Anterior cingulate cortex (tissue), 58 donors: Measurements from ENCODE around the gene HNRNPM.

Source experiments
- DNase-seq, 58 donors: peaks; one replicate each; lab custom pipeline; 2025; lab: John Stamatoyannopoulos, UW

The HNRNPM gene

DNA sequence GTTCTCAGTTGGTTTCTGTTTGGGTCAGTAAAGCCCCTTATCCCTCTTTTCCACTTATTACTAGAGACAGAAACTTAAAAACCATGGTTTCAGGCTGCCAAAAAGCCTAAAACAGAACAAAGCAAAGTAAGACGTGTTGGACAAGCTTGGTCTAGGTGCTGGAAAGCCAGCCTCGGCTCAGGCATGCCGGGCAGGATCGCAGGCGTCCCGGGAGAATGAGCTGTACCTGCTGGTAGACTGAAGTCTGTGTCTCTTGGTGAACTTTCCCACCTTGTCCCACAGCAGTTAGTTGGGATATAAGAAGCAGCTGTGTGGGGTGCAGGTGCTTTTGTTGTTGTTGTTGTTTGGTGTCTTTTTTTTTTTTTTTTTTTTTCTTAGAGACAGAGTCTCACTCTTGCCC lies 36.8 kb downstream of the HNRNPM start:
- no peak for DNase-seq

DNA sequence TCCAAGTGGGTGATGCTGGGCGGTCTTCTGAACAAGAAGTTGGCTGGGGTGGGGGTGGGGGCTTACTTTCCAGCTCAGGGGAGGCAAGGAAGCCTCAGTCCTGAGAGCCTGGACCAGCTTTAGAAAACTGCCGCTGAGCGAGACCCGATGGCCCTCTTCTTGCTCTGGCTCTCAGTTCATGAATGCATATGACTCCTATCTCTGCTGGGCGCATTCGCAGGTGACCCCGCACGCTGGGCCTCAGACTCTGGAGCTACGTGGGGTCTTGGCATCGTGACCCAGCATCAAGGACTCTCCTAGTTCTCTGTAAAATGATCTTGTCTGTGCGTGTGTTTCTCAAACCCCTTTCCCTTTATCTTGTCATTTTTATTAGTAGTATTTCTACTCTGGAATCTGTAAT lies 37.9 kb downstream of the HNRNPM start:
- no peak for DNase-seq

DNA sequence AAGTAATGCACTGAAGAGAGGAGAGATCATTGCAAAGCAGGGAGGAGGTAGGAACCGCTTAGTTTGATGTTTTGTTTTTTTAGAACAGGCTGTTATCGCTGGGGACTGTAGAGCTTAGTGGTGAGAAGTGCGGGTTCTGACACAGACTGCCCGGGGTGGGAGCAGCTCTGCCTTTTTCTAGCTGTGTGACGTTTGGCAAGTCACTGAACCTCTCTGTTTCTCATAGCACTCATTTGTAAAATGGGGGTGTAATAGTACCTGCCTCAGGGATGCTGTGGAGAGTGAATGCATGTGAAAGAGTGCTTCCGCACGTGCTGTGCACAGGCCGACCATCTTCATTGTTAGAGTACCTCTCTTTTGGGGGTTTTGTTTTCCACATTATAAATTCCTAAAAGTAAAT lies 38.4 kb downstream of the HNRNPM start:
- DNase-seq: no peak

DNA sequence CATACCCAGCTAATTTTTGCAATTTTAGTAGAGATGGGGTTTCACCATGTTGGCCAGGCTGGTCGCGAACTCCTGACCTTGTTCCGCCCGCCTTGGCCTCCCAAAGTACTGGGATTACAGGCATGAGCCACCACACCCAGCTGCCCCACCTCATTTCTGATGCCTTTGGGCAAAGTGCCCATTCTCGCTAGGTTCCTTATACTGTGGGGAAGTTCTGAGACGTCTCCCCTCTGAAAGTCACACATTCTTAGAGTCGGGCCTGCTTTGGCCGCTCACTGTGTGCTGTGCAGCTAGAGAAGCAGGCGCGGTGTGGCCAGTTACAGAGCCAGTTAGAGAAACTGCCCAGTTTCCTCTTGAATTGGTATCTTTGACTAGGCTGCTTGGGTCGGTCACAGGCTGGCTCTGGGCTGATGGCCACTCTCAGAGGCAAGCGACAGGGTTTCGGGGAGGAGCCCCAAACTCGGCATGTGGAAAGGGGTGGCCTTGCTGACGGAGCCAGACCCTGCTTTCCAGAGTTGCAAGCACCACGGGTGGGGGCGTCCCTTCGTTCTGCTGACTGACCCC lies 39.6 kb downstream of the HNRNPM start:
- peak in 9 of 58 donors; percentile 7 to 21 (median 17) for DNase-seq

DNA sequence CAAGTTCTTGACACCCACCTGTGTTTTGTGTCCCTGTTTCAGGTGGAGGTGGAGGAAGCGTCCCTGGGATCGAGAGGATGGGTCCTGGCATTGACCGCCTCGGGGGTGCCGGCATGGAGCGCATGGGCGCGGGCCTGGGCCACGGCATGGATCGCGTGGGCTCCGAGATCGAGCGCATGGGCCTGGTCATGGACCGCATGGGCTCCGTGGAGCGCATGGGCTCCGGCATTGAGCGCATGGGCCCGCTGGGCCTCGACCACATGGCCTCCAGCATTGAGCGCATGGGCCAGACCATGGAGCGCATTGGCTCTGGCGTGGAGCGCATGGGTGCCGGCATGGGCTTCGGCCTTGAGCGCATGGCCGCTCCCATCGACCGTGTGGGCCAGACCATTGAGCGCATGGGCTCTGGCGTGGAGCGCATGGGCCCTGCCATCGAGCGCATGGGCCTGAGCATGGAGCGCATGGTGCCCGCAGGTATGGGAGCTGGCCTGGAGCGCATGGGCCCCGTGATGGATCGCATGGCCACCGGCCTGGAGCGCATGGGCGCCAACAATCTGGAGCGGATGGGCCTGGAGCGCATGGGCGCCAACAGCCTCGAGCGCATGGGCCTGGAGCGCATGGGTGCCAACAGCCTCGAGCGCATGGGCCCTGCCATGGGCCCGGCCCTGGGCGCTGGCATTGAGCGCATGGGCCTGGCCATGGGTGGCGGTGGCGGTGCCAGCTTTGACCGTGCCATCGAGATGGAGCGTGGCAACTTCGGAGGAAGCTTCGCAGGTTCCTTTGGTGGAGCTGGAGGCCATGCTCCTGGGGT lies 41.0 kb downstream of the HNRNPM start:
- no peak for DNase-seq

DNA sequence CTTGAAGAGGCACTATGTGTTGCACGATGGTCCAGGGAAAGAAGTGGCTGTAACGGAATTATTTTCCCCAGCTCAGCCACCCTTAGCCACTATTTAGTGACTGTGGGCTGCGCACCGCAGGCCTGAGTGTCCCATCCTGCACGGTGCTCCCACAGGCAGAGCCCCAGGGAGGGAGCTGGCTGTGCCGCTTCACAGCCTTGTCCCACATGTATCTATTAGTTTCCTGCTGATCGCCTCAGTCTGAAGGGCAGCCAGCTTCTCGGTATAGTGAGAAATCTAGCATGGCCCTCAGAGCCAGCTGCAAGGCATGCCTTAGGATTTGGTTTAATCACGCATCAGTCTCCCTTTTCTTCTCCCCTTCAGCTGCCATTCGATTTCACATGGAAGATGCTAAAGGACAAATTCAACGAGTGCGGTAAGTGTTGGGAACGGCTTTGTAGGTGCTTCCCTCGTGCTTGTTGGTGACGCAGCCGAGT lies 41.9 kb downstream of the HNRNPM start:
- DNase-seq: no peak

DNA sequence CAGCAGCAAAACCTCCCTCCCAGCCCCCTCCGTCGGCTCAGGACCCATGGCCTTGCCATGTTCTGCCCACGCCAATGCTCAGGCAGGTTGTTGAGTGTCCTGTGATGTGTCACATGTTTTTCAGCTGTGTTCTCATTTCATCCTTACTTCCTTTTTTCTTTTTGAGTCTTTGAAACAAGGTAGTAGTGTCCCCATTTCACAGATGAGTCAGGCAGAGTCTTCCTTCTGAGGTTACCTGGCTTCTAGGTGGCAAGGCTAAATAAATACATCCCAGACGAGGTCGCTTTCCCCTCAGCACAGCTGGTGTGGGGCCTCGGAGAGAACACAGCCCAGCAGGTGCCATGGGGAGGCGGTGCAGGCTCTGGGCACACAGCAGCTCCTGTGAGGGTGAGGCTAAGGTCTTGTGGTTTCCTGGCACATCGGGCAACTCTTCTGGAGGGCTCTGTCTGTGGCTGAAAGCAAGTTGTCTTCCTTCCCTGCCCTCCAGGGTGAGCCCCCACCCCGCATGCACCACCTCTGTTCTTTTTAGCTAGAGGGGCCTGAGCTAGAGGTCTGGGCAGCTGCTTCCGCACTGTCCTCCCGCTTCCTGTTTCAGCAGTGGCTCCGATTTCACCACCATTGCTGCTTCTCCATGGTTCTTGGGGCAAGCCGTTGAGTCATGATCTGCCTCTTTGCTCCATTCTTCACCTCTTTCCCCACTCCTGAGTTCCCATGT lies 42.5 kb downstream of the HNRNPM start:
- peak in 29 of 58 donors; percentile 3 to 61 (median 33) for DNase-seq

DNA sequence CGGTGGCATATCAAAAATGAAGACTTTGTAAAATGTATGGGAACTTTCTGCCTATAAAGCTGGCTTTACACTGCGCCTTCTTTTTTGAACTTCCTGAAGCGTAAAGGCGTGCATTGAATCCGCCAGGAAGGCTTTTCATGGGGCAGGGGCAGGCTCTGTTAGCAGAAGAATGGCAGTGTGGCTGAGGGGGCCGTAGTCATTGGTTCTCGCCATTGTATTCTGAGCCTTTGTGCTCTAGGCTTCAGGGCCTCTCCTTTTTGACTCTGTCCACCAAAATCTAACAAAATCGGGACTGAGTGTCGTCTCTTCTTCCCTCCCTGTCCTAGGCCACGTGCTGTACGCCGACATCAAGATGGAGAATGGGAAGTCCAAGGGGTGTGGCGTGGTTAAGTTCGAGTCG lies 43.6 kb downstream of the HNRNPM start:
- DNase-seq: no peak

DNA sequence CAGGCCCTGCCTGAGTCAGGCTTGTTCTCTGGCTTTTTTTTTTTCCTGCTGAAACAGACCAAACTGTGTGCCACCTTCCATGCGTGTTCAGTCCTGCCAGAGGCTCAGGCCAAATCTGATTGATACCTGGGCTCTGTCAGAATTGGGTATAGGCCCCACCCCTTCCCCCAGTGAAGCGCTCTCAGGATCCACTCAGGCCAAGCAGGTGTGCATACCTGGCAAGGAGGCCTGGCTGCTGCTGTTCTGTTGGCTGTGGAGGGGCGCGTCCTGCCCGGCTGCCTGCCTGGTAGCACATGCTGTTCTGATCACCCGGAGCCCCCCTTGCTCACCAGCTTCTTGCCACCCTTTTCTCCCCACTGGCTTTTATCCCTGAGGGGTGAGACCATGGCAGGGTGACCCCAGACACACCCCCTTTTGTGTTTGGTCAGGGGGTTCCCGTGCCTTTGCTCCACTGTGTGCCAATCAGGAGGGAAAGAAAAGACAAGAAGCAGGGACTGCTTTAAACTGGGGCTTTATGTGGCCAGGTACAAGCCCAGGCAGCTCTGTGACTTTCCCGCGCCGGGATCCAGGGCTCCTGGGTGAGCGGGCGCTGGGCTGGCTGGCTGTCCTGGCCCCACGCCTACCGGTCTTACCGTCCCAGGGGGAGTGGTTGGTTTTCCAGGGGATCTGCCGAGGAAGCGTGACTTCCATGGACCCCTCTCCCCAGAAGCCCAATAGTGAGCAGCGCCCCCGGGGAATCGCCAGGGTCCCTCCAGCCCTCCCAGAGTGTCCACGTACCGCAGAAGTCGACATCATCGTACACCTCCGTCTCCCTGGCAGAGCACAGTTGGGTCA lies 45.0 kb downstream of the HNRNPM start:
- no peak for DNase-seq

DNA sequence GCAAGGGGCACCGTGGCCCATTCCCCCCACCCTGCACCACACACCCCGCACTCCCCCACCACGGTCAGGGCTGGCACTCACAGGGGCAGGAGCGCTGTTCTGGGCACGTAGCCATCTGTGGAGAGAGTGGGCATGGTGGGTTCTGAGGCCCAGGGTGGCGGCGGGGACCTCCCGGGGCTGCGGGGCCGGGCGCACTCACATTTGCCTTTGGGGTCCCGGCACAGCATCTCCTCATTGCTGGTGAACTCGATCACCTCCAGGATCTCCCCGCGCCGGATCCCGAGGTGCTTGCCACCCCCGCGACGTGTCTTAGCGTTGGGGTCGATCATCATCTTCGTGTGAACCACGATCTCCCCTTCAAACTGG lies 45.6 kb downstream of the HNRNPM start:
- no peak for DNase-seq

DNA sequence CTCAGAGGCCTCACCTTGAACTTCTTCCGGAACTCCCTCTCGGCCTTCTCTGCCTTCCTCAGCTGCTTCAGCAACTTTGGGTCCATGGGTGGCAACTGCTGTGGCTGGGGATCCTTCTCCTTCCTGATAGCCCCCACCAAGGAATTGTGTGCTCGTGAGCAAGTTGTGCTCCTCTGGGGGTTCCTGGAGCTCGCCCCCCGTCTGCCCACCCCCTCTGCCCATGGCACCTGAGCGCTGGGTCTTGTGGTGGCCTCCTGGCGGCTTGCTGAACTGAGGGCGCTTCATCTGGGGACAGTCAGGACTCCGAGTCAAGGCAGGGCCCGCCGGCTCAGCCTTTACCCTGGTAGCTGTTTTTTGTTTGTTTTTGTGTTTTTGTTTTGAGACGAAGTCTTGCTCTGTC lies 46.1 kb downstream of the HNRNPM start:
- DNase-seq: no peak

DNA sequence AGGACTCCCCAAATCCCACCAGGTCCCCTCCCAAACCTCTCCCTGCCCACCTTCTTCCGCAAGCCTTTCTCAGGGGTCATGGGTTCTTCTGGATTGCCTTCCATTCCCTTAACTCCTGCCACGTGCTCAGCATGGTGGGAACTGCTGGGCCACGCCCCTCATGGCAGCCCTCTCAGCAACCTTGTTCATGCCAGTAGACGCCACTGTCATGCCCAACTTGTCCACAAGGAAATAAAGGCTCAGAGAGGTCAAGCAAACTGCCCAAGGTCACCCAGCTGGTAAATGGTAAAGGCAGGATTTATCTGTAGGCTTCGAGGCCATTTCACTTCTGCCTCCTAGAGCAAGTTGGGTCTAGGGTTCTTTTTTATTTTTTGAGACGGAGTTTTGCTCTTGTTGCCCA lies 46.8 kb downstream of the HNRNPM start:
- DNase-seq: no peak

DNA sequence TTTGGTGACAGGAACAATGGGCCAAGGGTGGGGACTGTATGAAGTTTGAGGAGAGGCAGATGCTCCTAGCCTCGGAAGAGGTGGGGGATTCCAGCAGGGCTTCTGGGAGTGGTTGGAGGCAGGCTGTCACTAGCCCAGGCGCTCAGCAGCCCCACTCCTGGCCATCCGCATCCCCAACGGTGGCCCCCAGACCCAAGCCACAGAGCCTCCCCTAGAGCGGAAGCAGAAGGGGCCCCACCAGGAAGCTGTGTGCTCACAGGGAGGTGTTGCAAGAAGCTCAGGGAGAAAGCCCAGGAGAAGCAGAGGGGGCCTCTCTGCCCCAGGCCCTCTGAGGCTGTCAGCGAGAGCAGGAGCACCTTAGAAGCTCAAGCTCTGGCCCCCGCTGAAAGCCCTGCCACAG lies 49.4 kb downstream of the HNRNPM start:
- peak in 3 of 58 donors; percentile 2 to 19 (median 17) for DNase-seq

DNA sequence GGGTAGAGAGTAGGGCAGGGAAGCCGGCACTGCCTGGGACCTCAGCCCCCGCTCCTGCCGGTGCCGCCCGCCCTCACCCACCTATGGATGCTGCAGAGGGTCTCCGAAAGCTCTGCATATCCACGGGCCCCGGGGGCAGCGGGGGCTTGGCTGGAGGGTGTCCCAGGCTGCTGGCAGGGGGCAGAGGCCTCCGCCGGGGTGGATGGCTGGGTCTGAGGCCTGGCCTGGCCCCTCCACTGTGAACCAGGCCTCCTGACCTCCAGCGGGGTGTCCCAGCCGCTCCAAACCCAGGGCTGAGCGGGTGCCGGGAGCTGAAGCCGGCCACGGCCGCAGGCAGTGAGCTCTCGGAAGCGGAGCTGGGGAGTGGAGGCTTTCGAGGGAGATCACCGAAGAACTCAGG lies 53.5 kb downstream of the HNRNPM start:
- no peak for DNase-seq

DNA sequence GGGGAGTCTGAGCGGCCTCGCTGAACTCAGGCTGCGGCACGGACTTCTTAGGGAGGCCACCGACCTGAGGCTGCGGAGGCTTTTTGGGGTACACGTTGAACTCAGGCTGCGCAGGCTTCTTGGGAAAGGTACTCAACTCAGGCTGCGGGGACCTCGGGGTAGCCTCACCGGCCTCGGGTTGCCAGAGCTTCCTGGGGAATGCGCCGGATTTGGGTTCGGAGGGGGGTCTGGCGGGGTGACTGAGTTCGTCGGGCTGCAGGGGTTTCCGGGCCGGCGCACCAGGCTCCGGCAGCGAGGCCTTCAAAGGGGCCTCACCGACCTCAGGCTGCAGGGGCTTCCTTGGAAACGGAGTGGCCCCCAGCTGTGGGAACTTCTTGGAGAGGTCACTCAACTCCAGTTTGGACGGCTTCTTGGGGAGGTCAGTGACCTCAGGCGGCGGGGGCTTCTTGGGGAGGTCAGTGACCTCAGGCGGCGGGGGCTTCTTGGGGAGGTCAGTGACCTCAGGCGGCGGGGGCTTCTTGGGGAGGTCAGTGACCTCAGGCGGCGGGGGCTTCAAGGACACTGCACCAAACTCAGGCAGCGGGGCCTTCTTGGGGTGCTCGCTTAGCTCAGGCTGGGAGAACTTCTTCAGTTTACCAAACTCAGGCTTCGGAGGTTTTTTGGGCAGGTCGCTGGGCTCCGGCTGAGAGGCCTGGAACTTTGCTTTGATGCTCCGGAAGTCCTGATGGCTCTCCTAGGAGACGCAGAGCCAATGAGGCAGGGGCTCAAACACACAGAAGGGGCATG lies 54.5 kb downstream of the HNRNPM start:
- no peak for DNase-seq

DNA sequence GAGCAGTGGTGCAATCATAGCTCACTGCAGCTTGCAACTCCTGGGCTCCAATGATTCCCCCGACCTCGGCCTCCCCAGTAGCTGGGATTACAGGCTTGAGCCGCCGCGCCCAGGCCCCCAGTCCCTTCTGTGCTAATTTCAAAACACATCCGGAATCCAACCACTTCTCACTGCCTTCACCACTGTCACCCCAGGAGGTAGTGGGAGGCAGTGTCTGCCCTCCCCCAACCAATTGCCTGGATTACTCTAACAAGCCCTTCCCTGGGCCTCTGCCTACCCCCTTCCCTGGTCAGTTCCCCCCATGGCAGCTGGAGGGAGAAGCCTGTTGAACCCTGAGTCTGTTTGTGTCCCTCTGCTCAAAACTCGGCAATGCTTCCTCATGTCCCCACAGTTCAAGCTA lies 55.4 kb downstream of the HNRNPM start:
- peak in 3 of 58 donors; percentile 4 to 23 (median 6) for DNase-seq

DNA sequence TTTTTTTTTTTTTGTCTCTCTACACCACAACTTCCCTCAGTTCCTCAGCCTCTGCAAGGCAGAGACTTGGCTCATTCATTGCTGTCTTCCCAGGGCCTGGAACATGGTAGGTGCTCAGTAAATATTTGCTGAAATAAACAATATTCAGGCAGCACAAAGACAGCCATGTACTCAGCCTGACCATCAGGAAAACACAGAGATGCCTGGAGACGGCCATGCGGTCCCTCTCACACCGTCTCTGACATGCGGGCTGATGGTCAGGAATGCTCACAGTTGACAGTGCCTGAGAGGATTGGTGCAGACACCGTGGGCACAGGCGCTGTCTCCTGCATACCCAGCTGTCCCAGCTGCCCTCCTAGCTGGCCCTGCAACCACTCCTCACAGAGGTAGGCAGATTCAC lies 56.7 kb downstream of the HNRNPM start:
- DNase-seq: no peak

DNA sequence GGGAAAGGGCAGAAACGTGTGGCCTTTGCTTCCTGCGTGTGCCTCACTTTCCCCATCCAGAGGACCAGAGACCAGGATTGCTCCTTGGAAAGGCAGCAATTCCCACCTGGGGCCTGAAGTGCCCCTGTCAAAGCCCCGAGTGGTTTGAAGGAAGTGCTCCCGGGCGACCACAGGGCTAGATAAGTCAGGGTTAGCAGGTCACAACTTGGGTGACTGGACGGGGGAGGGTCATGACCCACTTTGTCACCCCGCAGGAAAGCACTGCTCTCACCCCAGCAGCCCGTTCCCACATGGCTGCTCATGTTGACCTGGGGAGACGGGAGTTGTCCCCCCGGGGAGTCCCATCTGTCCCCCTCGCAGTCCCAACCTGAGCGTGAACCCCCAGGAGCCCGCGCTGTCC lies 57.2 kb downstream of the HNRNPM start:
- no peak for DNase-seq

DNA sequence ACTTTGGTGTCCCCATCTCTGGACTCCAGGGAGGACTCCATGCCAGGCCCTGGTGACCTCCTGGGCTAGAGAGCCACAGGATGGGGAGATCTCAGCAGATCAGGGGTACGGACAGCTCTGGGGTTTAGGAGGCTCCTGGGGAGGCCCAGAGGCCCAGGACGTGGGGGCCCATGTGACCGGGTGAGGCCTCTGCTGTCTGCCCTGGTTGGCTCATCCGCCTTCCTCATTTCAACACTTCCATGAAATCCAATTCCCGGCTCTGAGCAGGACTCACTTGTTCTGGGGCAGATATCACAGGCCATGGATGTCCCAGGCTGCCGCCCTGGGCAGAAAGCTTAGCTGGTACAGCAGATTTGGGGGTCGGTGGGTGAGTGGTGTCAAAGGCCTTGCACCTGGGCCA lies 58.7 kb downstream of the HNRNPM start:
- DNase-seq: no peak

DNA sequence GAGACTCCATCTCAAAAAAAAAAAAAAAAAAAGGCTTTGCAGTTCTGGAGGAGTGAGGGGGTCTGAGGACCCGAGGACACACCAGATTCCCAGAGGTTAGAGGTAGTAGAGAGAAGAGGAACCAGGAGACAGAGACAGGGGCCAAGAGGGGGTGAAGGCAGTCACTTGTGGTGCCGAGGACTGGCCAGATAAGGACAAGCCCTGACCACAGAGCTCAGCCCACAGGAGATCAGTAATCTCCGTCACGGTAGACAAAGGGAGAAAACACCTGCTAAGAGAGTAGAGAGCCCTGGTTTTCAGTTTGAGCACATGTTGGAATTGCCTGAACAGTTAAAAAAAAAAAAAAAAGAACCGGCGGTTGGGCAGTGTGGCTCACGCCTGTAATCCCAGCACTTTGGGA lies 59.4 kb downstream of the HNRNPM start:
- no peak for DNase-seq
